Activated effector memory CD4-positive, alpha-beta T cell treated with anti-CD3 and anti-CD28 coated beads, Interleukin-2, amount 50 U/mL, for 16 hours (primary cell): Measurements from ENCODE around the gene CHMP4A.

Source experiments
- DNase-seq: peaks from one replicate; pipeline ENCODE4 v3.0.0-alpha.2; 2020

CHMP4A gene, protein sequence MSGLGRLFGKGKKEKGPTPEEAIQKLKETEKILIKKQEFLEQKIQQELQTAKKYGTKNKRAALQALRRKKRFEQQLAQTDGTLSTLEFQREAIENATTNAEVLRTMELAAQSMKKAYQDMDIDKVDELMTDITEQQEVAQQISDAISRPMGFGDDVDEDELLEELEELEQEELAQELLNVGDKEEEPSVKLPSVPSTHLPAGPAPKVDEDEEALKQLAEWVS

DNA sequence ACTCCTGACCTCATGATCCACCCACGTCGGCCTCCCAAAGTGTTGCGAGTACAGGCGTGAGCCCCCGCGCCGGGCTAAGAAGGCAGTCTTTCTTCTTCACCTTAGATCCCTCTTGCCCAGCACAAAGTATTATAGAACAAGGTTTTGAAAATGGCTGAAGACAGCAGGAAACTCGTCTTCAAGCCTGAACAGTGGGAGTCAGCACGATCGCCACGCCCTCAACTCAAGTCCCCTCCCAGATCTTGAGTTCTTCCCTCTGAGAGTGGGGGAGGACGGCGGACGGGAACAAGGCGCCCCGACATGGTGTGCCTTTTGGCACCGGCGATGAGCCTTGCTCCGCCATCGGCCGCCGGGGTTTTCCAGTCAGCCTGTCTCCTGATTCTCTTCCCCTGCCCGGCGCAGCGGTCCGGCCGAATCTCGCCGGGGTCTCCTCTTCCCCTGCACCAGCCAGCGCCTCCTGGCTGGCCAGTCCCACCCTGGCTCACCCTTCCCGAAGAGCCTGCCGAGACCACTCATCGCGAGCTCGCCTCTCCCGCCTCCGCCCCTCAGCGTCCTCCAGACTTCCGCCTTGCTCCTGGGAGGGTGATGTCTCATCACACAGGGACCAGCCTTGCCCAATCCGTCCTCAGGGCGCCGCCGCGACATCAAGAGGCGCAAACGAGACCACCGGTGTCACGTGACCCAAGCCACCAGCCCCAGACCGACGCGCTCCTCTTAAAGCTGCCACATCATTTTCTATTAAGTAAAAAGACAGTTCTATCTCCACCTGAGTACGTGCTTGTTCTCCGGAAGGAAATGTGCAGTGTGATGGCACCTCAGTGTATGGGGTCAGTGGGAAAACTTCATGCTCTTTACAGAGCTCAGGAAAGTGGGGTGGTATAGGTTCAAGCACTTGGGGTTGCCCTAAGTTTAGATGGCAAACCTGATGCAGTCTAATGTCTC lies at the start of gene CHMP4A:
Gene CHMP4A (minus strand): TSS at position 565 of the 942 bp plus-strand sequence. CDS start 49 bp downstream, at position 516.
- DNase-seq = peak; percentile 98

DNA sequence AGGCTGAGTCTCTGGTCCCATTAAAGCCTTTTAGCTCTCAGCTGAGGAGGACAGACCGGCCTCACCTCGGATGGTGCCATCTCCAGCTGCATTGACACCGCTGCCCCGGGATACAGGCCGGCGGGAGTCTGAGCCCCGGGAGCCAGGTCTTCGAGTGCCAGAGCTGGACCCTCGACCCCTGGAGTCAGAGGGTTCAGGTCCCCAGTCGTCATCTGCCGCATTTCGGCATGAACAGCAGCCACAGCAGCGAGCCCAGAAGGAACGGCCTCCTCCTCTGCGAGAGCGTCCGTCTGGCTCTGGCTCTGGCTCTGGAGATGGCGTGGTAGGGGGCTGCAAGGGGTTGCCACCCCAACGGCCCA lies 48.7 kb upstream of the CHMP4A start:
- no peak for DNase-seq

DNA sequence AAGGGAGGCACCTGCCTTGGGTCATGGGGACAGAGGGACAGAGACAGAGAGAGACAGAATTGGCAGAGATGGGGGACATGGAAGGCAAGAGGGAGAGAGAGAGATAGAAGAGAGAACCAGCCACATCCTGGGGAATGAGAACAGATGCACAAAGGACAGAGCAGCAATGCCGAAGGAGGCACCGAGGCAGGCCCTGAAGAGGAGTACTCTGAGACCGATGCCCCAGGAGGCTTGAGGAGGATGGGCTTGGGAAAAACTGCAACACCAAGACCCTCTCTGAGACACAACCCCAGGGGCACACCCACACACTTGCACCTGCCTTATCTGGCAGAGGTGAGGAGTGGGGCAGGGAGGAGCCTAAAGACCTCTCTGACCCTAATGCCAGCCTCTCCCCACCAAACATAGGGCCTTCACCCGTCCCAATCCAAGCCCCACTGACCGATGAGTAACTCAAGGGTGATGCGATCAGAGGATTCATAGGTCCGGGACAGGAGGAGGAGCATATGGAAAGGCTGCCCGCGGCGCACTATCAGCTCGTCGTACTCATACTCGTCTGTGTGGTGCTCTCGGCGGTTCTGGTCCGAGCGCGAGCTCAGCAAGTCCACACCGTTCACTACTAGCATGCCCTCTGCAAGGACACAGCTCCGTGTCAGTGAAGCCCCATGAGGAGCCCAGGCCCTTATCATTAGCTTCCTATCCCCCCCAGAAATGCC lies 48.1 kb upstream of the CHMP4A start:
- no peak for DNase-seq

DNA sequence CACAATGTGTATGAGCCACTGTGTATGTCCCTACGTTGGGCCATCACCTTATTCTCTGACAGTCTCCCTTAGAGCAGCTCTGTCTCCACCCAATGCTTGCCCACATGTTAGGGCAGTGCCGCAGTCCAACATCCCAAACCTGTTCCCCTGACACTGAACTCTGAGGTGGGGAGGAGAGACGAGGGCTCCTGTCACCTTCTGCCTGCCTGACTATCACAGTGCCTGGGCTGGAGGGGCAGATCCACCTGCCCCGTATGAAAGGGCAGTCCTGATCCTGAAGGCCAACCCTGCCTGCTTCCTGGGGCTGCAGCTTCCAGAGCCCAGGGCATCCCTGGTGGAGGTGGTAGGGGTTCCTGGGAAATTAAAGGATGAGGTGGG lies 47.5 kb upstream of the CHMP4A start:
- no peak for DNase-seq

DNA sequence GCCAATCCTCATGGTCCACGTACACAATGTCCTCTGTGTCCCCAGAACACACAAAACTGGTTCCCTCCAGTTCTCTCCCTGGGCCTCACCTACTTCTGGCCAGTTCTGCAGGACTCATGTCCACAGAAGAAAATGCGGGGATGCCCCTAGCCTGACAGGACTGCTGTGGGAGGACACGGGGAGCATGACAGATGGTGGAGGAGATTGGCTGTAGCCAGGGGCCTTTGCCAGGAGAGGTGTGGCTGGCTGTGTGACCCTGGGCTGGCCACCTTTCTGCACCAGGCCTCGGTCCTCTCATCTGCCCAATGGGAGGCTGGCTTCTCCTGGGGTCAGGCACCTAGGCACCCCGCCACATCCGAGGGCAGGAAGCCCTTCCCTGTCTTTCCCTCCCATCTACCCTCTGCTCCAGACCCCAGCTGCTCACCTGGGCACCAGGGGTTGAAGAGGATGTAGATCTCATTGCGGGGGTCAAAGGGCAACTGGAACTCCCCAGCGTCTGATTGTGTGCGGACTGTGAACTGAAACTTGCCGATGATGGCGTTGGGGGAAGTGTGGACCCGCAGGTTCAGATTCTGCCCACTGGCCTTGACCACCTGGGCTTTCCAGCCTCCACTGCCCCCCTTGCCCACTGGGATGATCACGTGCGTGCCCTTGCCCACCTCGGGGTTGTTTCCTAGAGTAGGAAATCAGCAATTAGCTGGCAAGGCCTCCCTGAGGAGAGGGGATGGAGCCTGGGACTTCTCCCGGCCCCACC lies 46.9 kb upstream of the CHMP4A start:
- no peak for DNase-seq

DNA sequence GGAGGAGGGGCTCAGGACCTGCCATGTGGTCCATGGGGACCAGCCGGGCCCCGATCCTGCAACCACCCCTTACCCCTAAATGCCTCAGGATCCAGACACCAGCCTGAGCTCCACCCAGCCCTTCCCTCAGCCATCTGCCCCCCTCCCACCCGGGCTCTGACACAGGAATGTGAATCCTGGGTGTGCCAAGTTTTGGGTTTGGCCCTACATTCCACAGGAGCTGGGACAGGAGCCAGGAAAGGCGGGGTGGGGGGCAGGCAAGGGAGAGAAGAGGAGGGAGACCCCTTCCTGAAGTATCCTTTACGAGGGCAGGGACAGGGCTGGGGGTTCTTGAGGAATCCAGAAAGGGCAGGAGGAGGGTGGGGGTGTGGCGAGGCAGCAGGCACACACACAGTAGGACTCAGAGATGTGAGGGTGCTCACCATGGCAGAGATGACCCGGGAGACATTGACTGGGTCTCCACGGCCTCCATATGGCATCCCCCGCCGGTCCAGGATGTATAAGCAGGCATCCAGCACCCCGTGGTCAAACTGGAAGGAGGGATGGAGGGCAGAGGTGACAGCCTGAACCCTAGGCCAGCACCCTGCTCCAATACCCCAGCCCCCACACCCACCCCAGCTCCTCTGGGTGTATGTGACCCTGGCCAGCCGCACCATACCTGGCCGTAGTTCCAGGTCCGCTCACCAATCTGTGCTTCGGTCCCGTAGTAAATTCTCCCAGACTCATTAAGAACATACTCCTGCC lies 46.2 kb upstream of the CHMP4A start:
- no peak for DNase-seq

DNA sequence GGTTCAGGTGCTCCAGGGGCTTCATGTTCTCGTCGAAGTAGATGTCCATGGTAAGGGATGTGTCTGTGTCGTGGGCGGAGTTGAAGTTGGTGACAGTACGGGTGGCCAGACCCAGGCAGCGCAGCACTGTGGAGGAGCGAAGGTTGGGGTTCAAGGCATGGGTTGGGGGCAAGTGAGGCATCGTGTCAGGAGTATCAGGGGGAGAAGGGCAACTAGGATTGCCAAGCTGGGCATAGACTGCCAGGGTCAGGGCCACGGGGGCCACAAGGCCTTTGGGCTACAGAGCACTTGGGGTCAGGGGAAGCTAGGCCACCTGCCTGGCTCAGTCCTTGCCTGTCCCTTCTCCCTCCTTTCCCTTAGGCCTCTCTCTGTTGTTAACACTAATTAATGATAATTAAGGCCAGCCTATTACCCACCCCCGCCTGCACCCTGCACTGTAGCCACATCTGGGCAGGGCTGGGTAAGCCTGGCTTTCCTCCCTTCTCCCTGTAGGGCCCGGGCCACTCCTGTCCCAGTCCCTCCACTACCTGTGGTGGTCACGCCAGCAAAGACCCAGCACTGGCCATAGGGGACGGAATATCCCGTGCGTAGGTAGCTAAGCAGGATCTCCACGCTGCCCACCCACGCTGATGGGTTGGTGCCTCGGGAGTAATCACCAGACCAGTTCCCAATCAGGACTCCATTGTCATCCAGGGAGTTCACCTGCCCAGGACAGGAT lies 45.4 kb upstream of the CHMP4A start:
- no peak for DNase-seq

DNA sequence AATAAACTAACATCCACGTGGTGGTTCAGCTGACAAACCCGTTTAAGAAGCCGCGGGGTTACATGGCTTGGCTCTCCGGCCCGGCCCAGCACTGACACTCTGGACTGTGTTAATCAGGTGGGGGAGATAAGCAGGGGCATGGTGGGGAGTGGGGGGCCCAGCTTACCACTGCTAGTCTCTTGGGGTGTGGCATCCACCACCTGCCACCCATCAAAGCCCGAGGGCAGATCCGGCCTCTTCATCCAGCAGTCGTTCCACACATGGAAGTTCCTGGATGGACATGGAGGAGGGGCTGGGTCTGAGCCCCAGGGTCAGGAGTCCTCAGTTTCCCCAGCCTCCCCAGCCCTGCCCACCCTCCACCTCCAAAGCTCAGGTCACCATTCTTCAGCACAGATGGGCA lies 44.8 kb upstream of the CHMP4A start:
- no peak for DNase-seq

DNA sequence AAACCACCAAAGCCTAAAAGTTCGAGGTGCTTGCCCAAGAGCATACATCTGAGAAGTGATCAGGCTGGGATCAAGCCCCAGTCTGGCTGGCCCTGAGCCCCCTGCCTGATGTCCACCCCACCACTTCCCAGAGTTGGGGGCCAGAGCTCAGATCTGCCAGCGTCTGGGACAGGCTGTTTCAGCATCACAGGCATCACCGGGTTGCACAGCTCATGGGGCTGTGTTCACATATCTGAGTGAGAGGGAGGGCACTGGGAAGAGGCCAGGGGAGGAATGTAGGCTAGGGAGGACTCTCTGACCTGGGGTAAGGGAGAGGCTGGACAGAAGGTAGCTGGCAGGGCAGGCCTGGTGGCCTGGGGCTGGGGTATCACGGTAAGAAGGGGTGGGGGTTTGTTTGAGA lies 43.7 kb upstream of the CHMP4A start:
- DNase-seq = no peak

DNA sequence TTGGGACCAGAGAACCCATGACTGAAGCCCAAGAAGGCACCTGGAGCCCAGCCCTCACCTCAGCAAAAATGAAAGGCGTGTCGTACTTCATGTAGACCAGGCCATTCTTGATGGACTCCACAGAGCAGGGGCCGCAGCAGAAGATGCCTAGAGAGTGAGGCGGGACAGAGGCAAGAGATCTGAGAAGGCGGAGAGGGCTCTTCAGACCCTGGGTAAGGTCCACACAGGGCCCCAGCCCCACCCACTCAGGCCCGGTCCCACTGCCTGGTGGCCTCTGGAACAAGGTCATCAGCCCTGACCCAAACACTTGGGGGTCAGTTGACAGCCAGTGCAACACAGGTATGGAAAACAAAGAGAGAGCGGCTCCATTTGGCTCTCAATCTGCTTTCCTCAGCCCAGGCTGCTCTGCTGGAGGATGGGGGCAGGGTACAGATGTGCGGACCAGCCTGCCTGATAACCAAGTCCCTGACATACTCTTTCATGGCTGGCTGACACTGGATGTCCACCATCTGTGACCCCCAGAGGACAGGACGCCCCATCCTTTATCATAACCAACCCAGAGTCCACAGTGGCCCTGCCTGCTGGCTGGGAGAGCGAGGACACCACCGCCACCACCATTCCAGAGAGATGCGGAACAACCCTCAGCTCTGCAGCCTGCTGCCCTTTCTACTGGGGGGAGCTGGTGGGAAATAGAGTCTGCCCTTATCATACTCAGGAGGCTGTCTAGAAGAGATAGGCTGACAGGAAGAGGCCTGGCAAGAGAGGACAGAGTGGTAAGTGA lies 42.8 kb upstream of the CHMP4A start:
- no peak for DNase-seq

DNA sequence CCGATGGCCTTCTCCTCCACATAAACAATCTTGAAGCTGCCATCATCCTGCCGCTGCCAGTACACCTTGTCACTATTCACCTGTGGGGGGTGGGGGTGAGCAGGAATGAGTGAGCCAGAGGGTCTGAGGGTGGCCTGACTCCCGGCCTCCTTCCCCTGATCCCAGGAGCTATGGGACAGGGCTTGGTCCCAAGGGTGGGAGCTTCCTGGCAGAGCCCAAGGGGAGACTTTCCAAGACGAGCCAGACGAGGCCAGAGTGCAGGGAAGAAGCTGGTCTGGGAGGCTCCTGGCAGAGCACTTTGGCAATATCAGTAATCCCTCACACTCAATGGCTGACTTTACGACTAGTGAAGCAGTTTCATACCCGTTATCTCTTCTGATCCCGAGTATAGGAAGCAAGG lies 42.1 kb upstream of the CHMP4A start:
- DNase-seq = no peak

DNA sequence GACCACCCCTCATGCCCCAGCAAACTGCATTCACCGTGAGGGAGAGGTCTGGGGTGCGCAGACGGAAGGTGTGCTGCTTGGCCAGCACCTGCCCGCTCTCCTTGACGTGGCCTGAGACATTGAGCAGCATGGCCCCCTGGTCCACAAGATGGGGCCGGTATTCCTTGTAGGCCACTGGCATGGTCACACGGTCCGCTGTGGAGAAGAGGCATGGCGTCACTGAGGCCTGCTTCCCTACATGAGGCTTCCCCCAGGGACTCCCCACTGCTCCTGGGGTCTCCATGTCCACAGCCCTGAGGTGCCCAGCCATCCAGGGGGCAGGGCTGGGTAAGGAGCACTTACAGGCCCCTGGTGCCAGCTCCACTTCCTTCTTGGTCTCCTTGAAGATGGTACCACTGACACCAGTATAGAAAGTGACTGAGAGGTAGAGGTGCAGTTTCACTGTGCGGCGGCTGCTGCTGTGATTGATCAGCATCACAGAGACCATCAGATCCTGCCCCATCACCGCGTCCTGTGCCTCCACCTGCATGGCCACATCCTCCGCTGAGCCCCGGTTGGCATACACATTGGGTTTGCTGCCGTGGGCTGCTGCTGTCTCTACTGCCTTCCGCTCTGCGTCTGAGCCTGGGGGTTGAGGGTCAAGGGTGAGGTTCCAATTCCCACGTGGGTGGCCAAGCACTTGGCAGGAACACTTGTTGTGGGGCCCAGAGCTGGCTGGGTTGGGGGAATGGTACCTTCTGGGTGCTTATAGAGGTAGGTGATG lies 41.5 kb upstream of the CHMP4A start:
- DNase-seq = no peak

DNA sequence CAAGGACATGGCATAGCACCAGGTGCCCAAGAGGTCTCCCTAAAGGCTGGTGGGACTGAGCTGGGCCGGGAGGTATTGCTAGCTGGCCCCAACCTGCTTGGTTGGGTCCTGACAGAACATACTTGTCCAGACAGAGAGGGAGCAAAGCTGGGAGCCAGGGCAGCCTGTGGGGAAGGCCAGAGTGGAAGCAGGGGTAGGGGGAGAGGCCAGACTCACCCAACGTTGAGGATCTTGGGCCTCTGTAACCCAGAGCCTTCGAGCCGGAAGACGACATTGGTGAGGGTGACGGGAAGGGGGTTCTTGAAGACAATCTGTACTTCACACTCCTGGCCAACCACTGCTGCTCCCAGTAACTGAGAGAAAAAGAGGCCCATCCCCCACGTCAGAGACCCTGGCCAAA lies 40.6 kb upstream of the CHMP4A start:
- no peak for DNase-seq

DNA sequence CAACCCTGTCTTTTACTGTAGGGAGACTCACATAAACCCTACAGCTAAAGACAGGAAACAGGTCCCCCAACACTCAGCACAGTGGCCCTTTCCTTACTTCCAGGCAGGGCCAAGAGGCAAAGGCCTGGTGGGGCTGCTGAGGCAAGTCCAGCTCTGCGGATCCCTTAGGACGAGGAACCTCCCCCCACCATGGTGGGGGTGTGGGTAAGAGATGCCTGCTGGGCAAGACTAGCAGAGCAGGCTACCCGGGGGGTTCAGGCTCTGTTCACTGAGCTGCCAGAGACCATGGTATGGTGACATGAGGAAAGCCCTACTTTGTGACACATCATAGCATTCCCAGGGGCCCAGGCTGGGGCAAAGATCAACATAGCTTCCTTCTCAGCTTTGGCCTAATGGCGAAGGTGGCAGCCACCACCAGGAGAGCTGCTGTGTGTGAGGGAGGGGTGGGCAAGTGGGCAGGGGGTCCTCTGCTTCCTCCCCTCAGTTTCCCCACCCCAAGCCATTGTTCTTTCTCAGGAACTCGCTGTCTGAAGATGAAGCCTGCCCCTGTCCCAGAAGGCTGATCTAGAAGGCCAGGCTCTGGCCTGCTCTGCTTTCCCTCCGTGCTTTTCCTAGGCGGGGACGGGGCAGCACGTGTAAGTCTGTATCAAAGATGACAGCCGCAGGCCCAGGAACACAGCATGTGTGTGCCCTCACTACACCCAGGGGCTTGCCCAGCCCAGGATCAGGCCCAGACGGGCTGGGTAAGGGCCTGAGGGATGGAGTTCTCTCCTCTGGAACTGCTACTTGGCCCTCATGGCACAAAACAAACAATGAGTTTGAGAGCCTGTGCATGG lies 39.2 kb upstream of the CHMP4A start:
- DNase-seq = no peak

DNA sequence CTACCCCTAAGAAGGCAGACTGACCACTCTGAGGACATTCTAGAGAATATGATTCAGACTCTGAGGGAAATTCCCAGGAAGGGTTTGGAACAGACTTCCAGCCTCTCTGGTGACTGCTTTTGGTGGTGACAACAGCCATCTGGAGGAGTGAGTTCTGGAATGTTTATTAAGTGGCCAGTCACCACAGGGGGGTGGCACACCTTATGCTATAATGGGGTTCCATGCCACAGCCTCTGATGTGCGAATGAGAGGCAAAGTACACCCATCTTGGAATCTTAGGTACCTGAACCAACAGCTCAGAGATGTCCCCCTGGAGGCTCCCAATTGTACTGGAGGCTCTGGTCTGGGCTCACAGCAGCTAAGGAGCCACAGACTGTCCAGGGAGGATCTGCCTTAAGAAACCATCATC lies 38.6 kb upstream of the CHMP4A start:
- DNase-seq = no peak

DNA sequence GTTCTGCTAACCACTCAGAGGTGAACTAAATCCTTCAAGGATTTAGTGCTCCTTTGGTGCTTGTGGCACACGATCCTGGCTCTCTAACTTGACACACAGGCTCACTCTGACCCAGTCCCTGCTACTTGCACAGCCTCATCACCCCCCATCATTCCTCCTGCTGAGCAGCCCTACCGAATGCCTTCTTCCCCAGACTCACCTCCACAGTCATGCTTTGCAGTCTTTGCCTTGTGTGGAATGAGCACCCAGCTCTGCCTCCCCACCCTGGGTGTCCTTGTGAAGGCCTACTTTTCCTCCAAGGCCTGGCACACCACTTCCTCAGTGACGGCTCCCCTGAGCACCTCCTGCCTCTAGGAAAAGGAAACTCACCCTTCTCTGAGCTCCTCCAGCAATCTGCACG lies 37.1 kb upstream of the CHMP4A start:
- peak; percentile 45 for DNase-seq

DNA sequence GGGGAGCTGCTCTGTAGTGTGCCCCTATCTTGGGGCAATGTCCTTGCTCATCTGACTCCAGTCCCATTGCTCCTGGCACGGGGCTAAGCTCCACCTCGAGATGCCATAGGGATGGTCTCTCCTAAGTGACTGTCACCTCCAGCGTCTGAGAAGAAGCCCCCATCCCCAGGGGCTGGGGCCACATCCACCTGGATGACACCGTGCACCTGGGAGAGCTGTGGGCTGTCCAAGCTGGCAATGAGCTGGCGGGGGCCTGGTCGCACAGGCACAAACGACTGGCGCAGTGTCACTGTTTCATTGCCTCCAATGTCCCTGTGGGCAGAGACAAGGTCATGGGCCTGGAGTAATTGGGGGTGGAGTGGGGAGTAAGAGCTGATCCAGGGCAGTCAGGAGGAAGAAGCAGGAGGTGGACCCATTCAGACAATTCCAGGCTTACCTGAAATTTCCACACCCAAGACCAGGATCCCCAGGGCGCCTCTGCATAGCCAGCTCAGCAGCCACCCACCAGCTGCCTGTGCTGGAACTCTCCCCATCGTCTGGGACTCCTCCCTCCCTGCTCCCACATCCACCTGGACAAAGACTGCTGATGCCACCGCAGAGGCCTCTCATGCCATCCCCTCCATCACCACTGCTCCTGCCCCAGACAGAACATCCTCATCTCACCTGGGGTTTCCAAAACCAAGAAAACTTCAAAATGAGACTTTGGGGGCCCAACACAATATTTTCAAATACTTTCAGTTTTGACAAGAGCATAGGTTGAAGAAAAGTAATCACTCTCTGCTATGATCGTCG lies 36.1 kb upstream of the CHMP4A start:
- DNase-seq = peak; percentile 51

DNA sequence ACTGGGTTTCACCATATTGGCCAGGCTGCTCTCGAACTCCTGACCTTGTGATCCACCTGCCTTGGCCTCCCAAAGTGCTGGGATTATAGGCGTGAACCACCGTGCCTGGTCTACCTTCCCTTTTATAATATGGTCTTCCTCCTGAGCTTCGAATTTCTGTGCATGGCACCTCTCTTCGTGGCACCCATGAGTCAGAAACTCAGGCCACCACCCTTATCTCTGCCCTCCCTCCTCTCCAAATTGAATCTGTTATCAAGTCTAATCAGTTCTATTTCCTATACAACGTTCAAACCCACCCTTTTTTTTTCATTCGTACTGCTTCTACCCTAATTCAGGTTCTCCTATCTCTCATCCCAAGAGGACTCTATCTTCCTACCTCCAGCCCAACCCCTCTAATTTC lies 34.1 kb upstream of the CHMP4A start:
- peak; percentile 59 for DNase-seq
